Gastroesophageal sphincter (tissue), 4 donors: ENCODE results near the gene TPBG. TPM values are rescaled to one million over a fixed set of nuclear protein-coding genes. Genes with fewer than 3 reads are reported as not detected.

ENCODE experiments used
- ATAC-seq: fragments of 150-250 bp; one replicate; pipeline ENCODE4 v1.9.1; 2016; ENCODE audit warnings: mild to moderate bottlenecking, moderate library complexity
- H3K27ac ChIP-seq, 4 donors: fragments of 200-600 bp; sonication (generic) in 3 of 4; 1 replicate in 3 of 4; 2 replicates in 1 of 4; pipeline ENCODE4 v1.5.1; 2016 to 2019
- H3K27me3 ChIP-seq: fragments of 200-600 bp; sonication (generic); one replicate; pipeline ENCODE4 v1.5.1; 2019
- H3K36me3 ChIP-seq, 2 donors: fragments of 200-600 bp; sonication (generic); one replicate each; pipeline ENCODE4 v1.5.1; 2019; ENCODE audit warnings: control low read depth in 1 of 2
- H3K4me1 ChIP-seq, 3 donors: fragments of 200-600 bp; sonication (generic); 1 replicate in 2 of 3; 2 replicates in 1 of 3; pipeline ENCODE4 v1.5.1; 2016 to 2019; ENCODE audit warnings: control low read depth in 2 of 3
- H3K4me3 ChIP-seq, 2 donors: fragments of 200-600 bp; sonication (generic); one replicate each; pipeline ENCODE4 v1.5.1; 2019; ENCODE audit warnings: mild to moderate bottlenecking in 1 of 2, moderate library complexity in 1 of 2
- H3K9me3 ChIP-seq, 3 donors: fragments of 200-600 bp; sonication (generic); one replicate each; pipeline ENCODE4 v1.5.1; 2017 to 2019; ENCODE audit warnings: control low read depth in 2 of 3
- EP300 ChIP-seq: sonication (generic); formaldehyde crosslinking; IDR thresholded peaks from one replicate; pipeline ENCODE4 v1.6.1; 2017; ENCODE audit warnings: antibody characterized with exemption, mild to moderate bottlenecking
- POLR2A ChIP-seq, 2 donors: fragments of 450-650 bp; IDR thresholded peaks; one replicate each; pipeline ENCODE4 v1.6.1; 2017; ENCODE audit warnings: antibody characterized with exemption in 2 of 2, mild to moderate bottlenecking in 2 of 2, moderate library complexity in 1 of 2
- POLR2AphosphoS5 ChIP-seq: sonication (generic); formaldehyde crosslinking; IDR thresholded peaks from one replicate; pipeline ENCODE4 v1.6.1; 2017; ENCODE audit warnings: antibody characterized with exemption
- WGBS, 2 donors: methylation state at CpG; one replicate each; pipeline ENCODE4 v1.1.5; 2018; ENCODE audit warnings: low coverage in 1 of 2; 5-methylcytosine and 5-hydroxymethylcytosine counted together
- total RNA-seq, 4 donors: library from RNA; depleted of rRNA; stranded (reverse); fragments of >200 nt; gene quantifications; one replicate each; pipeline ENCODE4 v1.1.0, GENCODE V29; 2016
- TF ChIP-seq, protein P1 (sequence below), 4 experiments: fragments of 200-600 bp in 2 of 4; fragments of 450-650 bp in 2 of 4; sonication (generic) in 1 of 4; IDR thresholded peaks; one replicate each; pipeline ENCODE4 v1.5.1; 2017 to 2019; ENCODE audit warnings: antibody characterized with exemption in 4 of 4, mild to moderate bottlenecking in 2 of 4, moderate library complexity in 2 of 4

The TPBG gene
- total RNA-seq, 4 donors from 2014 or later, result 23.3 to 126 (median 84.5) TPM

DNA sequence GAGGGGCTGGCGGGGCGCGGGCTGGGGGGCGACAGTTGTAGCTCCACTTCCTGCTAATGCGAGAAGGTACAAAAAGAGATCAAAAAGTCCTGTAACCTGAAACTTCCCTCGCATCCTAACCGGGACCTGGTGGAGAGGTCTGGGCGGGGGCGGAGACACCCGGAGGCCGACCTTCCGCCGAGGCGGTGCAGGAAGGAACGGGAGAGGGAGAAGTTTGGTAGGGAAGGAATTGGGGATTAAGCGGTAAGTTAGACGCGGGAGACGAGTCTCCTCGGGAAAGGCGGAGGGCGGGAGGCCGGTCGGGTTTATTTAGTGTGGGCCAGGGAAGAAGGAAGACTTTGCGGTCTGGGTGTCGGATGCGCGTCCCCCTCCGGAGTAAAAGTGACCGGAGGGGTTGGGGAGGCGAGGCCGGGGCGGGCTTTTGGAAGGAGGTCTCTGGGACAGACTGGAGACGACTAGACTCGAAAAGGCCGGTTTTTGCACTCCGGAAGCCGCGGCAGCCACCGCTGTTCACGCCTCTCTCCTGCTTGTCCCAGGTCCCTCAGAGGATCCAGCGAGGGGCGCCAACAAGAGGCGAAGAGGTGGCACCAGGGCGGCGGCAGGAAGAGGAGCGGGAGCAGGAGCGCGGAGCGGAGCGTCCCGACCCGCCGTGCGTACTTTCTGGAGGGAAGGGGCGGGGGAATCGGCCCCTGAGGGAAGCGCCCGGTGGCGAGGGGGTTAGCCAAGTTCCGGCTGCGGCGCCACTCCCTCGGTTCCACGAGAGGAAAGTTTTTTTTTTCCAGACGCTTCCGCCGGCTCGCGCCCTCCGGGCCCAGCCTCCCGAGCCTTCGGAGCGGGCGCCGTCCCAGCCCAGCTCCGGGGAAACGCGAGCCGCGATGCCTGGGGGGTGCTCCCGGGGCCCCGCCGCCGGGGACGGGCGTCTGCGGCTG is 734 bp downstream of the TPBG start:
- TF ChIP-seq EP300 (no peak), POLR2AphosphoS5 (peak; percentile 40), POLR2A (IDR thresholded peaks at IDR 0.05) (peak; percentile 25 to 44)
- TF ChIP-seq, protein P1, sequence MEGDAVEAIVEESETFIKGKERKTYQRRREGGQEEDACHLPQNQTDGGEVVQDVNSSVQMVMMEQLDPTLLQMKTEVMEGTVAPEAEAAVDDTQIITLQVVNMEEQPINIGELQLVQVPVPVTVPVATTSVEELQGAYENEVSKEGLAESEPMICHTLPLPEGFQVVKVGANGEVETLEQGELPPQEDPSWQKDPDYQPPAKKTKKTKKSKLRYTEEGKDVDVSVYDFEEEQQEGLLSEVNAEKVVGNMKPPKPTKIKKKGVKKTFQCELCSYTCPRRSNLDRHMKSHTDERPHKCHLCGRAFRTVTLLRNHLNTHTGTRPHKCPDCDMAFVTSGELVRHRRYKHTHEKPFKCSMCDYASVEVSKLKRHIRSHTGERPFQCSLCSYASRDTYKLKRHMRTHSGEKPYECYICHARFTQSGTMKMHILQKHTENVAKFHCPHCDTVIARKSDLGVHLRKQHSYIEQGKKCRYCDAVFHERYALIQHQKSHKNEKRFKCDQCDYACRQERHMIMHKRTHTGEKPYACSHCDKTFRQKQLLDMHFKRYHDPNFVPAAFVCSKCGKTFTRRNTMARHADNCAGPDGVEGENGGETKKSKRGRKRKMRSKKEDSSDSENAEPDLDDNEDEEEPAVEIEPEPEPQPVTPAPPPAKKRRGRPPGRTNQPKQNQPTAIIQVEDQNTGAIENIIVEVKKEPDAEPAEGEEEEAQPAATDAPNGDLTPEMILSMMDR (IDR thresholded peaks at IDR 0.05), result peak in 1 of 4 experiments; percentile 7
- no peaks in the 10 kb centered on the region for H3K36me3 ChIP-seq
- WGBS, 2 donors, result 0 to 1% methylated on average over 25 to 48 of the region's 88 CpGs
- peak overlapping the region; percentile 73 to 87 for H3K4me3 ChIP-seq
- ATAC-seq, result peak; percentile 72
- no peaks in the 10 kb centered on the region for H3K27me3 ChIP-seq
- H3K27ac ChIP-seq, result peak overlapping the region; percentile 70 to 97 (median 94)
- H3K4me1 ChIP-seq, result peaks cover 0 to 63% (median 0%) of the 10 kb centered on the region in 3 donors
- H3K9me3 ChIP-seq, result no peaks in the 10 kb centered on the region

DNA sequence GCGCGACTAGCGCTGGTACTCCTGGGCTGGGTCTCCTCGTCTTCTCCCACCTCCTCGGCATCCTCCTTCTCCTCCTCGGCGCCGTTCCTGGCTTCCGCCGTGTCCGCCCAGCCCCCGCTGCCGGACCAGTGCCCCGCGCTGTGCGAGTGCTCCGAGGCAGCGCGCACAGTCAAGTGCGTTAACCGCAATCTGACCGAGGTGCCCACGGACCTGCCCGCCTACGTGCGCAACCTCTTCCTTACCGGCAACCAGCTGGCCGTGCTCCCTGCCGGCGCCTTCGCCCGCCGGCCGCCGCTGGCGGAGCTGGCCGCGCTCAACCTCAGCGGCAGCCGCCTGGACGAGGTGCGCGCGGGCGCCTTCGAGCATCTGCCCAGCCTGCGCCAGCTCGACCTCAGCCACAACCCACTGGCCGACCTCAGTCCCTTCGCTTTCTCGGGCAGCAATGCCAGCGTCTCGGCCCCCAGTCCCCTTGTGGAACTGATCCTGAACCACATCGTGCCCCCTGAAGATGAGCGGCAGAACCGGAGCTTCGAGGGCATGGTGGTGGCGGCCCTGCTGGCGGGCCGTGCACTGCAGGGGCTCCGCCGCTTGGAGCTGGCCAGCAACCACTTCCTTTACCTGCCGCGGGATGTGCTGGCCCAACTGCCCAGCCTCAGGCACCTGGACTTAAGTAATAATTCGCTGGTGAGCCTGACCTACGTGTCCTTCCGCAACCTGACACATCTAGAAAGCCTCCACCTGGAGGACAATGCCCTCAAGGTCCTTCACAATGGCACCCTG is 1.6 kb downstream of the TPBG start:
- ATAC-seq, result peak; percentile 34
- 0% methylated on average over 10 of the region's 67 CpGs; no CpG with 5 or more reads in 1 of the 2 donors for WGBS, 2 donors
- H3K9me3 ChIP-seq, result no peaks in the 10 kb centered on the region
- H3K27me3 ChIP-seq, result no peaks in the 10 kb centered on the region
- TF ChIP-seq POLR2AphosphoS5, result no peak
- TF ChIP-seq, protein P1 (IDR thresholded peaks at IDR 0.05), result peak in 3 of 4 experiments; percentile 23 to 43 (median 30)
- no peak for TF ChIP-seq POLR2A (IDR thresholded peaks at IDR 0.05)
- H3K4me1 ChIP-seq, result peaks cover 0 to 71% (median 0%) of the 10 kb centered on the region in 3 donors
- H3K27ac ChIP-seq, result peak overlapping the region; percentile 70 to 97 (median 94)
- H3K4me3 ChIP-seq, result peak overlapping the region; percentile 73 to 87
- H3K36me3 ChIP-seq, result no peaks in the 10 kb centered on the region

DNA sequence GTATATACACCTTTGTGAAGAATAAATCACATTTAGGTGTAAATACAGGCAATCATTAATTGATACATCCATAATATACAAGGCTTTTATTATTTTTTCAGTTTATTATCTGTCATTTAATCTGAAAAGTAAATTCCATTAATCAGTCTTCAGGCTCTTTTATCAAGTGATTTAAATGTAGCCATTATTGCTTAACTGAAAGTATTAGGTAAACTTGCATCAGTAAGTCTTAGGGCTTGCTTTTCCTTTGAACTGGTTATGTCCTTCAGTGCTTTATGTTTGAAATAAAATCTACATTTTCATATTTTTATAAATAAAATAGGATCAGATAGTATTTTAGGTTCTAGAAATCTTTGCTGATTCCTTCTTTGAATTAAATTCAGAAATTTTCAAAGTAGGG is 4.1 kb downstream of the TPBG start:
- H3K4me1 ChIP-seq, result peaks cover 0 to 68% (median 0%) of the 10 kb centered on the region in 3 donors
- H3K4me3 ChIP-seq, result no peak overlapping the region

DNA sequence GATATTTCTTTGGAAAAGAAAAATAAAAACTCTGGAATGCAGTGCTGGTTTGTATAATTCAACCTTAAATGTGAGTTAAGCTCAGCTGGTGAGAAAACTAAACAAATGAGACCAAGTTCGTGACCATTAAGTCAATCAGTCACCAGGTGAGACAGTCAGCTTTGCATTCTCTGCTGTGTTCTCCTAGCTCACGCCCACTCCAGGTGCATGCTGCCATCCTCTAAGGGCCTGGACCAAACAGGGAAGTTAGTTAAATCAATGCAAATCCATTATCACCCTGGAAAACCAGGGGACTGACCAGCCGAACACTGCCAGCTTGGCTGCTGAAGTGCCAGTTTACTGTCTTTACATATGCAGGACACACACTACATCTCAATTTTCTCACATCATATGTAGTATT is 7.2 kb downstream of the TPBG start:
- no peaks in the 10 kb centered on the region for H3K36me3 ChIP-seq
- no peaks in the 10 kb centered on the region for H3K27me3 ChIP-seq
- H3K4me1 ChIP-seq, result peaks cover 0 to 48% (median 0%) of the 10 kb centered on the region in 3 donors
- no peaks in the 10 kb centered on the region for H3K9me3 ChIP-seq
- TF ChIP-seq POLR2A (IDR thresholded peaks at IDR 0.05), result no peak
- no peak for TF ChIP-seq POLR2AphosphoS5
- TF ChIP-seq, protein P1 (IDR thresholded peaks at IDR 0.05), result no peak
- no peak for TF ChIP-seq EP300
- no peak overlapping the region for H3K27ac ChIP-seq
- no peak overlapping the region for H3K4me3 ChIP-seq
- no peak for ATAC-seq
- WGBS, 2 donors, result 68% methylated on average over 3 of the region's 3 CpGs

More for the DNA sequence above, 4.1 kb downstream of the TPBG start:
- no peak for ATAC-seq
- Histone ChIP-seq H3K27ac (peak overlapping the region in 1 of 4 donors; percentile 15), H3K9me3 (no peaks in the 10 kb centered on the region), H3K36me3 (no peaks in the 10 kb centered on the region), H3K27me3 (no peaks in the 10 kb centered on the region)
- TF ChIP-seq POLR2A (IDR thresholded peaks at IDR 0.05) (no peak), POLR2AphosphoS5 (no peak), EP300 (no peak)
- TF ChIP-seq, protein P1 (IDR thresholded peaks at IDR 0.05), result no peak
